ENCODE measurements around the gene BLTP2. TPM values are rescaled to one million over a fixed set of nuclear protein-coding genes. Genes with fewer than 3 reads are reported as not detected.

The BLTP2 gene
- total and polyA plus RNA-seq, 2 of the 13 experiments (the other 11 are each of a cell fraction or from before 2014, with no cell fraction given) = 66.7 to 80.9 TPM

DNA sequence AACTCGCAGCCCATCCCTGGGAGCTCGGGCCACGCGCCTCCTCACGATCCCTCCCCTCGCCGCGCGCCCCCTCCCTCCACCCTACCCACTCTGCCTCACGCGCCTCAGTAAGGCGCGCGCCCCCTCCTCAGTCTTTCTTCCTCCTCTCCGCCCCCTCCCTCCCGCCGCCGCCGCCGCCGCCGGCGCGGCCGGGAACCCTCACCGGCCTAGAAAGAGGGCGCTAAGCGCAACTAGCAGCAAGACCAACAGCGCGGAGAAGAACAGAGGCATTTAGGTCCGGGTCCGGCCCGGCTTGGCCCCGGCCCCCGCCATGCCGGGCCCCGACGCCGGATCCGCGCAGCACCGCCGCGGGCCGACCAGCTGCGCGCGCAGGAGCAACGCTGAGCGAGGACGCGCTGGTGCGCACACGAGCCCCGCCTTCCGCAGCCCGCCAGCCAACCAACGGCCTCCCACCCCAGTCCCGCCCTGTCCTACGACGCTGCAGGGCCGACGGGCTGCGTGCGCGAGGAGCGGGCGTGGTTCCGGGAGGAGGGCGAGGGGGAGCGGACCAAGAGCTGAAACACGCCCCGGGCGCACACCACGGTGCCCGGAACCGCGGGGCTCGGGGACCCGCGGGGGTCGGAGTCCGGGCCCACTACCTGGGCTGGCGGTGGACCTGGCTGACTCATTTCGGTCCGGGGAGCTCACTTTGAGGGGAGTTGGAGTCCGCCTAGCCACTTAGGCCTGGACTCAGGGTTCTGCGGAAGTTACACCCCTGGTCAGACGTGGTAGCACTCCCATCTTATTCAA is at the start of gene BLTP2 (continued):
- peak; percentile 88 for TF ChIP-seq POLR2G (IDR thresholded peaks at IDR 0.05; ENCODE audit: low read depth, low read length)
- TF ChIP-seq, protein P1, sequence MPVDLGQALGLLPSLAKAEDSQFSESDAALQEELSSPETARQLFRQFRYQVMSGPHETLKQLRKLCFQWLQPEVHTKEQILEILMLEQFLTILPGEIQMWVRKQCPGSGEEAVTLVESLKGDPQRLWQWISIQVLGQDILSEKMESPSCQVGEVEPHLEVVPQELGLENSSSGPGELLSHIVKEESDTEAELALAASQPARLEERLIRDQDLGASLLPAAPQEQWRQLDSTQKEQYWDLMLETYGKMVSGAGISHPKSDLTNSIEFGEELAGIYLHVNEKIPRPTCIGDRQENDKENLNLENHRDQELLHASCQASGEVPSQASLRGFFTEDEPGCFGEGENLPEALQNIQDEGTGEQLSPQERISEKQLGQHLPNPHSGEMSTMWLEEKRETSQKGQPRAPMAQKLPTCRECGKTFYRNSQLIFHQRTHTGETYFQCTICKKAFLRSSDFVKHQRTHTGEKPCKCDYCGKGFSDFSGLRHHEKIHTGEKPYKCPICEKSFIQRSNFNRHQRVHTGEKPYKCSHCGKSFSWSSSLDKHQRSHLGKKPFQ (CRISPR knock-in tag; IDR thresholded peaks at IDR 0.05; ENCODE audit: insufficient replicate concordance) = peak; percentile 80
- TF ChIP-seq, protein P2, sequence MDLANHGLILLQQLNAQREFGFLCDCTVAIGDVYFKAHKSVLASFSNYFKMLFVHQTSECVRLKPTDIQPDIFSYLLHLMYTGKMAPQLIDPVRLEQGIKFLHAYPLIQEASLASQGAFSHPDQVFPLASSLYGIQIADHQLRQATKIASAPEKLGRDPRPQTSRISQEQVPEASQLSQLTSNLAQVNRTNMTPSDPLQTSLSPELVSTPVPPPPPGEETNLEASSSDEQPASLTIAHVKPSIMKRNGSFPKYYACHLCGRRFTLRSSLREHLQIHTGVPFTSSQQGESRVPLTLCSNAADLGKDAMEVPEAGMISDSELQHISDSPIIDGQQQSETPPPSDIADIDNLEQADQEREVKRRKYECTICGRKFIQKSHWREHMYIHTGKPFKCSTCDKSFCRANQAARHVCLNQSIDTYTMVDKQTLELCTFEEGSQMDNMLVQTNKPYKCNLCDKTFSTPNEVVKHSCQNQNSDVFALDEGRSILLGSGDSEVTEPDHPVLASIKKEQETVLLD (CRISPR knock-in tag; IDR thresholded peaks at IDR 0.05; ENCODE audit: low read depth) = peak; percentile 91
- peak; percentile 68 for TF ChIP-seq SRSF1 (optimal IDR thresholded peaks at IDR 0.05; ENCODE audit: low read depth, low read length)
- TF ChIP-seq HDAC2 (CRISPR knock-in tag; IDR thresholded peaks at IDR 0.05) = peak; percentile 13; the same call in 1 of the 2 replicates
- TF ChIP-seq, protein P3, sequence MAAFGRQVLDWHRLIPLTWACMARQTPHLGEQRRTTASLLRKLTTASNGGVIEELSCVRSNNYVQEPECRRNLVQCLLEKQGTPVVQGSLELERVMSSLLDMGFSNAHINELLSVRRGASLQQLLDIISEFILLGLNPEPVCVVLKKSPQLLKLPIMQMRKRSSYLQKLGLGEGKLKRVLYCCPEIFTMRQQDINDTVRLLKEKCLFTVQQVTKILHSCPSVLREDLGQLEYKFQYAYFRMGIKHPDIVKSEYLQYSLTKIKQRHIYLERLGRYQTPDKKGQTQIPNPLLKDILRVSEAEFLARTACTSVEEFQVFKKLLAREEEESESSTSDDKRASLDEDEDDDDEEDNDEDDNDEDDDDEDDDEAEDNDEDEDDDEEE (CRISPR knock-in tag; IDR thresholded peaks at IDR 0.05) = 0 out of 2 replicates have a peak, but pooled peaks have one; percentile 82
- TF ChIP-seq KDM6A (CRISPR knock-in tag; IDR thresholded peaks at IDR 0.05; ENCODE audit: low read depth) = no peak
- TF ChIP-seq KDM5B (CRISPR knock-in tag; IDR thresholded peaks at IDR 0.05; ENCODE audit: borderline replicate concordance) = peak; percentile 81; the same call in 1 of the 2 replicates
- TF ChIP-seq ZNF552 (CRISPR knock-in tag; IDR thresholded peaks at IDR 0.05; ENCODE audit: borderline replicate concordance) = peak; percentile 50; the same call in 1 of the 2 replicates
- peak; percentile 63 for TF ChIP-seq MED1 (CRISPR knock-in tag; IDR thresholded peaks at IDR 0.05)
- no peak for TF ChIP-seq ZNF12 (CRISPR knock-in tag; IDR thresholded peaks at IDR 0.05)
- peak; percentile 71; the same call in 1 of the 2 replicates for TF ChIP-seq ARNT2 (CRISPR knock-in tag; IDR thresholded peaks at IDR 0.05; ENCODE audit: low read depth)
- peak; percentile 84; the same call in 1 of the 2 replicates for TF ChIP-seq KLF12 (CRISPR knock-in tag; IDR thresholded peaks at IDR 0.05; ENCODE audit: borderline replicate concordance)
- TF ChIP-seq HIVEP1 (CRISPR knock-in tag; IDR thresholded peaks at IDR 0.05) = 0 out of 2 replicates have a peak, but pooled peaks have one; percentile 45
- no peak for TF ChIP-seq NKX3-1 (CRISPR knock-in tag; IDR thresholded peaks at IDR 0.05)
- TF ChIP-seq, protein P4, sequence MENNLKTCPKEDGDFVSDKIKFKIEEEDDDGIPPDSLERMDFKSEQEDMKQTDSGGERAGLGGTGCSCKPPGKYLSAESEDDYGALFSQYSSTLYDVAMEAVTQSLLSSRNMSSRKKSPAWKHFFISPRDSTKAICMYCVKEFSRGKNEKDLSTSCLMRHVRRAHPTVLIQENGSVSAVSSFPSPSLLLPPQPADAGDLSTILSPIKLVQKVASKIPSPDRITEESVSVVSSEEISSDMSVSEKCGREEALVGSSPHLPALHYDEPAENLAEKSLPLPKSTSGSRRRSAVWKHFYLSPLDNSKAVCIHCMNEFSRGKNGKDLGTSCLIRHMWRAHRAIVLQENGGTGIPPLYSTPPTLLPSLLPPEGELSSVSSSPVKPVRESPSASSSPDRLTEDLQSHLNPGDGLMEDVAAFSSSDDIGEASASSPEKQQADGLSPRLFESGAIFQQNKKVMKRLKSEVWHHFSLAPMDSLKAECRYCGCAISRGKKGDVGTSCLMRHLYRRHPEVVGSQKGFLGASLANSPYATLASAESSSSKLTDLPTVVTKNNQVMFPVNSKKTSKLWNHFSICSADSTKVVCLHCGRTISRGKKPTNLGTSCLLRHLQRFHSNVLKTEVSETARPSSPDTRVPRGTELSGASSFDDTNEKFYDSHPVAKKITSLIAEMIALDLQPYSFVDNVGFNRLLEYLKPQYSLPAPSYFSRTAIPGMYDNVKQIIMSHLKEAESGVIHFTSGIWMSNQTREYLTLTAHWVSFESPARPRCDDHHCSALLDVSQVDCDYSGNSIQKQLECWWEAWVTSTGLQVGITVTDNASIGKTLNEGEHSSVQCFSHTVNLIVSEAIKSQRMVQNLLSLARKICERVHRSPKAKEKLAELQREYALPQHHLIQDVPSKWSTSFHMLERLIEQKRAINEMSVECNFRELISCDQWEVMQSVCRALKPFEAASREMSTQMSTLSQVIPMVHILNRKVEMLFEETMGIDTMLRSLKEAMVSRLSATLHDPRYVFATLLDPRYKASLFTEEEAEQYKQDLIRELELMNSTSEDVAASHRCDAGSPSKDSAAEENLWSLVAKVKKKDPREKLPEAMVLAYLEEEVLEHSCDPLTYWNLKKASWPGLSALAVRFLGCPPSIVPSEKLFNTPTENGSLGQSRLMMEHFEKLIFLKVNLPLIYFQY (CRISPR knock-in tag; IDR thresholded peaks at IDR 0.05; ENCODE audit: borderline replicate concordance) = peak; percentile 58; the same call in 1 of the 2 replicates
- TF ChIP-seq KDM5A (IDR thresholded peaks at IDR 0.05; ENCODE audit: borderline replicate concordance, low read length) = peak; percentile 59; the same call in 1 of the 2 replicates
